Mesenchymal stem cell (in vitro differentiated cells and primary cell): ENCODE measurements around the gene DHRS4L2. TPM values are rescaled to one million over a fixed set of nuclear protein-coding genes. Genes with fewer than 3 reads are reported as not detected.
"Not testable (repeated sequence)": the region's sequence is repeated elsewhere in the genome, so short reads cannot be mapped to it uniquely, and the experiment has no call there.

ENCODE experiments used
- DNase-seq: peaks from one replicate; pipeline ENCODE4 v3.0.0-alpha.2; 2013
- H2AFZ ChIP-seq: one replicate; pipeline ENCODE4 v1.6.1; 2013; ENCODE audit warnings: low read depth, mild to moderate bottlenecking, control low read depth, inconsistent platforms, low read length, moderate library complexity
- H2AK5ac ChIP-seq: 2 replicates; pipeline ENCODE4 v1.6.1; 2013; ENCODE audit warnings: low read length, moderate library complexity, mild to moderate bottlenecking, inconsistent platforms; ENCODE audit not compliant: severe bottlenecking
- H2BK120ac ChIP-seq: one replicate; pipeline ENCODE4 v1.6.1; 2013; ENCODE audit warnings: low read depth, mild to moderate bottlenecking, inconsistent platforms, low read length, moderate library complexity
- H2BK12ac ChIP-seq, 2 experiments: one replicate each; pipeline ENCODE4 v1.6.1; 2013; ENCODE audit warnings: inconsistent platforms in 2 of 2, low read length in 2 of 2, mild to moderate bottlenecking in 2 of 2, moderate library complexity in 2 of 2, control low read depth in 1 of 2
- H2BK15ac ChIP-seq: one replicate; pipeline ENCODE4 v1.6.1; 2013; ENCODE audit warnings: mild to moderate bottlenecking, low read depth, inconsistent platforms; ENCODE audit not compliant: poor library complexity, severe bottlenecking
- H2BK5ac ChIP-seq: 2 replicates; pipeline ENCODE4 v1.6.1; 2013; ENCODE audit warnings: low read depth, mild to moderate bottlenecking, low read length, control low read depth, inconsistent platforms; ENCODE audit not compliant: poor library complexity, severe bottlenecking
- H3K14ac ChIP-seq, 2 experiments: one replicate each; pipeline ENCODE4 v1.6.1; 2013; ENCODE audit warnings: inconsistent platforms in 2 of 2, low read length in 2 of 2, control low read depth in 1 of 2, mild to moderate bottlenecking in 1 of 2, moderate library complexity in 1 of 2
- H3K18ac ChIP-seq, 2 experiments: one replicate each; pipeline ENCODE4 v1.6.1; 2013; ENCODE audit warnings: inconsistent platforms in 2 of 2, low read length in 2 of 2, control low read depth in 1 of 2, low read depth in 1 of 2, mild to moderate bottlenecking in 1 of 2
- H3K23ac ChIP-seq, 2 experiments: one replicate each; pipeline ENCODE4 v1.6.1; 2013; ENCODE audit warnings: inconsistent platforms in 2 of 2, low read length in 2 of 2, mild to moderate bottlenecking in 2 of 2, moderate library complexity in 2 of 2, control low read depth in 1 of 2
- H3K27ac ChIP-seq: 2 replicates; pipeline ENCODE4 v1.5.1; 2013; ENCODE audit warnings: mild to moderate bottlenecking, moderate library complexity, low read length, control low read depth, inconsistent platforms; ENCODE audit not compliant: poor library complexity, severe bottlenecking
- H3K27me3 ChIP-seq, 2 experiments: 2 replicates each; pipeline versions ENCODE4 v1.6.1 to v1.7.0; 2013; ENCODE audit warnings: low read length in 2 of 2, mild to moderate bottlenecking in 2 of 2, moderate library complexity in 2 of 2, control low read depth in 1 of 2, inconsistent platforms in 1 of 2; ENCODE audit not compliant: control insufficient read depth in 1 of 2, insufficient read depth in 1 of 2
- H3K36me3 ChIP-seq, 2 experiments: 2 replicates each; pipeline versions ENCODE4 v1.6.1 to v1.7.0; 2013; ENCODE audit warnings: low read length in 2 of 2, control low read depth in 1 of 2, inconsistent platforms in 1 of 2, low read depth in 1 of 2, mild to moderate bottlenecking in 1 of 2; ENCODE audit not compliant: insufficient read depth in 2 of 2, control insufficient read depth in 1 of 2
- H3K4ac ChIP-seq, 2 experiments: one replicate each; pipeline ENCODE4 v1.6.1; 2013; ENCODE audit warnings: inconsistent platforms in 2 of 2, low read length in 2 of 2, mild to moderate bottlenecking in 2 of 2, moderate library complexity in 2 of 2, control low read depth in 1 of 2, low read depth in 1 of 2
- H3K4me1 ChIP-seq: 2 replicates; pipeline ENCODE4 v1.6.1; 2013; ENCODE audit warnings: low read depth, low read length, control low read depth; ENCODE audit not compliant: control insufficient read depth, insufficient read depth
- H3K4me2 ChIP-seq: 2 replicates; pipeline ENCODE4 v1.6.1; 2013; ENCODE audit warnings: low read length, mild to moderate bottlenecking, inconsistent platforms; ENCODE audit not compliant: poor library complexity, severe bottlenecking
- H3K4me3 ChIP-seq, 2 experiments: 2 replicates each; pipeline versions ENCODE4 v1.5.1 to v1.7.0; 2013; ENCODE audit warnings: low read length in 2 of 2, mild to moderate bottlenecking in 2 of 2, control low read depth in 1 of 2, low read depth in 1 of 2; ENCODE audit not compliant: insufficient read depth in 1 of 2
- H3K79me1 ChIP-seq: replicated peaks from 2 replicates; pipeline ENCODE4 v1.6.1; 2013; ENCODE audit warnings: mild to moderate bottlenecking, control low read depth, low read length, inconsistent platforms; ENCODE audit not compliant: poor library complexity, severe bottlenecking
- H3K9ac ChIP-seq: 2 replicates; pipeline ENCODE4 v1.7.0; 2013; ENCODE audit warnings: mild to moderate bottlenecking, low read length, moderate library complexity
- H3K9me3 ChIP-seq: 2 replicates; pipeline ENCODE4 v1.7.0; 2013; ENCODE audit warnings: mild to moderate bottlenecking, low read length; ENCODE audit not compliant: control insufficient read depth
- H4K8ac ChIP-seq: one replicate; pipeline ENCODE4 v1.6.1; 2013; ENCODE audit warnings: inconsistent platforms, mild to moderate bottlenecking, low read length, moderate library complexity
- H4K91ac ChIP-seq: one replicate; pipeline ENCODE4 v1.6.1; 2013; ENCODE audit warnings: mild to moderate bottlenecking, low read length, inconsistent platforms
- WGBS: methylation state at CpG from one replicate; pipeline ENCODE4 v1.1.7; 2013; ENCODE audit warnings: mixed read lengths; 5-methylcytosine and 5-hydroxymethylcytosine counted together
- polyA plus RNA-seq, 2 experiments: library from polyadenylated mRNA; stranded (reverse); fragments of 200-250 nt; gene quantifications; one replicate each; pipeline ENCODE4 v1.2.3, GENCODE V29; 2013

DHRS4L2 gene
- polyA plus RNA-seq (2013, experiment 1 of 2): 33.0 TPM
- polyA plus RNA-seq (2013, experiment 2 of 2): 34.1 TPM

DNA sequence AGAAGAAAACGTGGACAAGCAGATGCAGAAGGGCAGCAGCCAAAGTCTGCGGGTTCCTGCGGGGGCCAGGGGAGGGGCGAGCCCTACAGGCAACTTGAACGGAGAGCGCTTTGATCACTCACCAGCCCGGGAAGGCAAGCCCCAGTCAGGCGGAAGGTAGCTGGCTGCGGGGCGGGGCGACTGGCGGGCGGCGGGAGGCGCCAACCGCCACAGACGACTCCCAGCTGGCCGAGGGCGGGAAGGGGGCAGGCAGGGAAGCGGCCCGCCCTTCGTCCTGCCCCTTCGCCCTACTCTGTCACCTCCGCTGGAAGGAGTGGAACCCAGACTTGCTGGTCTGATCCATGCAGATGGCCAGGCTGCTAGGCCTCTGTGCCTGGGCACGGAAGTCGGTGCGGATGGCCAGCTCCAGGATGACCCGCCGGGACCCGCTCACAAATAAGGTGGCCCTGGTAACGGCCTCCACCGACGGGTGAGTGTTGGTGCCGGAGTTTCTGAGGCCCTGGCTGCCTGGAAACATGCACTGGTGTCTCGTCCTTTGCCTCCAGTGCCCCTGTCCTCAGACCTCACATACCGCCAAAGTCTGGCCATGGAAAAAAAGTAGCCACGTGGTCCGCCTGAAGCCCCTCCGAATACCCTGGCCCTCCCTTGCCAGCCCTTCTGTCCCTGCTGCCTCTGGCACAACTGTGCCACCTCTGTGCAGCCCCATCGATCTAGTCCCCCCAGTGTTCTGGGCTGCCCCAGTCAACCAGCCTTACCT, at the start of gene DHRS4L2:
DHRS4L2 (plus strand) TSS at position 323 of the 757 bp plus-strand sequence; CDS start at position 342, 19 bp downstream.
- not testable (repeated sequence) for H3K79me1 ChIP-seq, H3K4me1 ChIP-seq, H3K27ac ChIP-seq, H2BK5ac ChIP-seq, H3K9me3 ChIP-seq, H3K36me3 ChIP-seq, H3K27me3 ChIP-seq, H2BK120ac ChIP-seq, H2AK5ac ChIP-seq
- Histone ChIP-seq H3K14ac (peak within 1 kb of the TSS in 1 of 2 experiments; percentile 95), H3K9ac (peak within 1 kb of the TSS; percentile 75), H3K23ac (peak within 1 kb of the TSS in 1 of 2 experiments; percentile 59), H2BK12ac (peak within 1 kb of the TSS in 1 of 2 experiments; percentile 63), H3K4ac (peak within 1 kb of the TSS; percentile 28 to 30), H2BK15ac (peak within 1 kb of the TSS; percentile 48), H2AFZ (peak within 1 kb of the TSS; percentile 92), H3K4me2 (peak within 1 kb of the TSS; percentile 77), H3K18ac (peak within 1 kb of the TSS; percentile 76 to 77), H4K91ac (peak within 1 kb of the TSS; percentile 56), H3K4me3 (peak within 1 kb of the TSS; percentile 51 to 75), H4K8ac (peak within 1 kb of the TSS; percentile 75)
- peak; percentile 66 for DNase-seq
- WGBS: 25% methylated on average over 40 of the region's 40 CpGs

DNA sequence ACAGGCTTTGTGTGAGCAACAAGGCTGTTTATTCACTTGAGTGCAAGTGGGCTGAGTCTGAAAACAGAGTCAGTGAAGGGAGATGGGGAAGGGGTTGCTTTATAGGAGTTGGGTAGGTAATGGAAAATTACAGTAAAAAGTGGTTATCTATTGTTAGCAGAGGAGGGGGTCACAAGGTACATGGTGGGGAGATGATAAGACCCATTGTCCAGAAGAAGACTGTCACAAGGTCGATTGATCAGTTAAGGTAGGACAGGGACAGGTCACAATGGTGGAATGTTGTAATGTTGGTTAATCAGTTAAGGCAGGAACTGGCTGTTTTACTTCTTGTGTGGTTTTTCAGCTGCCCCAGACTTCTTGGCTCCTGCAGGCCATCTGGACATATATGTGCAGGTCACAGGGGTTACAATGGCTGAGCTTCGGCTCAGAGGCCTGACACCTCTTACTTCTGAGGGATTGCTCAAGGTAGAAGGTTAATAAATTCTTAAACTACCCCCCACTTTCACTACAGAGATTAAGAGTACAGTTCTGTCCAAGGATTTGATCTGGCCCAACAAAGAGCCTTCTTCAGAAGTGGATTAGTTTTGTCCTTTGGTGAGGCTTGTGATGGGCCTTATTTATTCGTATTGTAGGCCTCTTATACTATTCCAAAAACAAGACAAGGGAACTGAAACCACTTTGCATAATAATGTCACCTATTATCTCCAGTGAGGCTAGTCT, 49.0 kb upstream of the DHRS4L2 start:
- Histone ChIP-seq H3K27me3 (peaks cover 0 to 6% of the 10 kb centered on the region in 2 experiments), H3K23ac (no peak overlapping the region), H2BK120ac (no peak overlapping the region), H3K36me3 (peaks cover 5 to 16% of the 10 kb centered on the region in 2 experiments), H2AK5ac (no peak overlapping the region), H3K27ac (no peak overlapping the region), H2BK15ac (no peak overlapping the region), H4K91ac (no peak overlapping the region), H2BK12ac (no peak overlapping the region), H2AFZ (no peak overlapping the region), H3K79me1 (peaks cover 14% of the 10 kb centered on the region), H3K4ac (no peak overlapping the region), H3K9me3 (no peaks in the 10 kb centered on the region), H2BK5ac (no peak overlapping the region), H3K4me2 (no peak overlapping the region), H3K4me3 (no peak overlapping the region), H3K18ac (no peak overlapping the region), H3K9ac (no peak overlapping the region), H3K4me1 (peaks cover 5% of the 10 kb centered on the region), H4K8ac (no peak overlapping the region), H3K14ac (no peak overlapping the region)
- DNase-seq: no peak
- 55% methylated on average over 1 of the region's 3 CpGs for WGBS

DNA sequence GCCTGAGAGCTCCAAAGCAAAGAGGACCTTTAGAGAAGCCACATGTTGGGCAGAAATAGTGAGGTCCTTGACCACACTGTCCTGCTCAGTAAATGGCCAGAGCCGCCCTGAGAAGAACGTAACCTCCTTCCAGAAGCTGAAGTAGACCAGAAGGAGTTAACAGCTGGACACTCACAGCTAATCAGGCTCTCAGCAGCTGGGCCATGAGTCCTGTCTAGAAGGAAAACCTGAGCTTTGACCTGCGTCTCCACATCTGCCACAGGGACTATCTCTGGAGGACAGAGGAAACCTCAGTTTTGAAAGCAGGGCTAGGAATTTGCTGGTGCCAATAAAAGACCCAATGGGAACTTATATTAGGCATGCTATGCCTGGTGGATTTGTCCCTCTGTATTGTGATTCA, 47.5 kb upstream of the DHRS4L2 start:
- Histone ChIP-seq H3K23ac (no peak overlapping the region), H3K79me1 (peaks cover 14% of the 10 kb centered on the region), H4K8ac (no peak overlapping the region), H3K14ac (no peak overlapping the region), H3K18ac (no peak overlapping the region), H3K4me1 (peaks cover 5% of the 10 kb centered on the region), H2BK120ac (no peak overlapping the region), H3K4me2 (no peak overlapping the region), H2BK15ac (no peak overlapping the region), H4K91ac (no peak overlapping the region), H2BK12ac (no peak overlapping the region), H3K9me3 (no peaks in the 10 kb centered on the region), H3K27me3 (no peaks in the 10 kb centered on the region), H3K4ac (no peak overlapping the region), H3K4me3 (no peak overlapping the region), H2AK5ac (no peak overlapping the region), H2BK5ac (no peak overlapping the region), H3K36me3 (peaks cover 5 to 16% of the 10 kb centered on the region in 2 experiments), H3K27ac (no peak overlapping the region), H3K9ac (no peak overlapping the region), H2AFZ (no peak overlapping the region)
- no peak for DNase-seq
- WGBS: 79% methylated on average over 3 of the region's 3 CpGs

DNA sequence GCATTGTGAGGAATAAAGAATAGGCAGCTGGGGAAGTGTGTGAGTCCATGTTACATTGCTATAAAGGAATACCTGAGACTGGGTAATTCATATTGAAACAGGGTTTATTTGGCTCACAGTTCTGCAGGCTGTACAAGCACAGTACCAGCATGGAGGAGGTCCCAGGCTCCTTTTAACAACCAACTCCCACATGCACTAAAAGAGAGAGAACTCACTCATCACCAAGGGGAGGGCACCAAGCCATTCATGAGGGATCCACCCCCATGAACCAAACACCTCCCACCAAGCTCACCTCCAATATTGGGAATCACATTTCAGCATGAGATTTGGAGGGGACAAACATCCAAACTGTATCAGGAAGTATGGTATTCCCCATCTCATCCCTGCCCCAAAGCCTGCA, 47.1 kb upstream of the DHRS4L2 start:
- Histone ChIP-seq H3K4ac (no peak overlapping the region), H3K36me3 (peaks cover 5 to 16% of the 10 kb centered on the region in 2 experiments), H3K18ac (no peak overlapping the region), H2AK5ac (no peak overlapping the region), H3K9me3 (no peaks in the 10 kb centered on the region), H2AFZ (no peak overlapping the region), H4K91ac (no peak overlapping the region), H2BK5ac (no peak overlapping the region), H3K27ac (no peak overlapping the region), H3K4me2 (no peak overlapping the region), H3K27me3 (no peaks in the 10 kb centered on the region), H3K79me1 (peaks cover 14% of the 10 kb centered on the region), H2BK120ac (no peak overlapping the region), H2BK15ac (no peak overlapping the region), H4K8ac (no peak overlapping the region), H3K23ac (no peak overlapping the region), H3K4me1 (peaks cover 5% of the 10 kb centered on the region), H3K4me3 (no peak overlapping the region), H3K9ac (no peak overlapping the region), H3K14ac (no peak overlapping the region), H2BK12ac (no peak overlapping the region)
- DNase-seq: no peak
